Vagina (tissue), 2 donors: ENCODE data around the gene DHX29.

Experiments
- POLR2A ChIP-seq, 2 donors: fragments of 450-650 bp; IDR thresholded peaks; one replicate each; pipeline ENCODE4 v1.6.1; 2017; ENCODE audit warnings: antibody characterized with exemption in 2 of 2, mild to moderate bottlenecking in 2 of 2, moderate library complexity in 2 of 2
- TF ChIP-seq, protein P1 (sequence below), 3 experiments: fragments of 450-650 bp in 2 of 3; fragments of 200-600 bp in 1 of 3; sonication (generic) in 1 of 3; IDR thresholded peaks; one replicate each; pipeline ENCODE4 v1.5.1; 2017 to 2019; ENCODE audit warnings: antibody characterized with exemption in 3 of 3, mild to moderate bottlenecking in 2 of 3, moderate library complexity in 2 of 3

DNA sequence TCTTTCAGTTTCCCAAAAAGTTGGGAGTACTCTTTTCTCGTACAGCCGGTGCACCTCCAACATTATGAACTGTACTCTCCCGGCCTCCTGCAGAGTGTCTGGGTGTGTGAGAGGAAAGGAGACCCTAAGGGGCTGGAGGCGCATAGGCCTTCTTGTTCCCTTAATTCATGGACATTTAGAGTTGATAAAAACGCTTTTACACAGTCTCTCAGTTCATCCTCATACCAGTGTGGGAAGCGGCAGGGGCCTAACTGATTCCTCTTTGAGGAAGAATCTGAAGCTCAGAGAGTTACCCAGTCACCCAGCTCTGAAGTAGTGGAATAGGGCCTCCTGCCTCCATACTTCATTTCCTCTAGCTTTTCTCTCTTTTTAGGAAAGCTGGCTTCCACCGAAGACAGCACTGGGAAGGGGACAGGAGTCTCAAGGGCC lies 83.7 kb downstream of the DHX29 start:
- TF ChIP-seq, protein P1, sequence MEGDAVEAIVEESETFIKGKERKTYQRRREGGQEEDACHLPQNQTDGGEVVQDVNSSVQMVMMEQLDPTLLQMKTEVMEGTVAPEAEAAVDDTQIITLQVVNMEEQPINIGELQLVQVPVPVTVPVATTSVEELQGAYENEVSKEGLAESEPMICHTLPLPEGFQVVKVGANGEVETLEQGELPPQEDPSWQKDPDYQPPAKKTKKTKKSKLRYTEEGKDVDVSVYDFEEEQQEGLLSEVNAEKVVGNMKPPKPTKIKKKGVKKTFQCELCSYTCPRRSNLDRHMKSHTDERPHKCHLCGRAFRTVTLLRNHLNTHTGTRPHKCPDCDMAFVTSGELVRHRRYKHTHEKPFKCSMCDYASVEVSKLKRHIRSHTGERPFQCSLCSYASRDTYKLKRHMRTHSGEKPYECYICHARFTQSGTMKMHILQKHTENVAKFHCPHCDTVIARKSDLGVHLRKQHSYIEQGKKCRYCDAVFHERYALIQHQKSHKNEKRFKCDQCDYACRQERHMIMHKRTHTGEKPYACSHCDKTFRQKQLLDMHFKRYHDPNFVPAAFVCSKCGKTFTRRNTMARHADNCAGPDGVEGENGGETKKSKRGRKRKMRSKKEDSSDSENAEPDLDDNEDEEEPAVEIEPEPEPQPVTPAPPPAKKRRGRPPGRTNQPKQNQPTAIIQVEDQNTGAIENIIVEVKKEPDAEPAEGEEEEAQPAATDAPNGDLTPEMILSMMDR (IDR thresholded peaks at IDR 0.05): no peak
- TF ChIP-seq POLR2A (IDR thresholded peaks at IDR 0.05): no peak
